Measurements from ENCODE around the gene RNF144B. TPM values are rescaled to one million over a fixed set of nuclear protein-coding genes. Genes with fewer than 3 reads are reported as not detected.

RNF144B gene
- total and polyA plus RNA-seq, 7 donors = 6.0 to 94.9 (median 34.5) TPM

- ATAC-seq = no peak
Measured at GRCh38 chr6:18412644-18413043, 25.5 kb downstream of the RNF144B start.

GRCh38 chr6:18413381-18413780 is 26.2 kb downstream of the RNF144B start:
- H3K36me3 ChIP-seq (ENCODE audit: insufficient read depth in 1 of 2, low read depth in 1 of 2) = peaks cover 0 to 7% of the 10 kb centered on the region in 2 donors
- peak overlapping the region; percentile 88 for H3K27ac ChIP-seq
- H3K9me3 ChIP-seq = no peaks in the 10 kb centered on the region
- intact Hi-C loops (cut with DNase I) = no loop called here
- no peaks in the 10 kb centered on the region for H3K27me3 ChIP-seq (ENCODE audit: insufficient read depth in 3 of 3, low read length in 2 of 3)
- H3K4me1 ChIP-seq = peaks cover 72% of the 10 kb centered on the region
- TF ChIP-seq CTCF (IDR thresholded peaks at IDR 0.05) = no peak
- DNase-seq = no peak
- no peak overlapping the region for H3K4me3 ChIP-seq
- no peak for ATAC-seq
- 63 to 89% (median 66%) methylated on average over 4 of the region's 4 CpGs for WGBS, 3 donors

More at GRCh38 chr6:18412644-18413043, 25.5 kb downstream of the RNF144B start:
- no peak for TF ChIP-seq CTCF (IDR thresholded peaks at IDR 0.05)
- H3K36me3 ChIP-seq (ENCODE audit: insufficient read depth in 1 of 2, low read depth in 1 of 2) = peaks cover 0 to 7% of the 10 kb centered on the region in 2 donors
- DNase-seq = no peak
- no peaks in the 10 kb centered on the region for H3K9me3 ChIP-seq
- intact Hi-C loops (cut with DNase I) = no loop called here
- peaks cover 69% of the 10 kb centered on the region for H3K4me1 ChIP-seq
- peak overlapping the region; percentile 88 for H3K27ac ChIP-seq
- no peak overlapping the region for H3K4me3 ChIP-seq
- H3K27me3 ChIP-seq (ENCODE audit: insufficient read depth in 3 of 3, low read length in 2 of 3) = no peaks in the 10 kb centered on the region
- WGBS, 3 donors = 78 to 82% (median 81%) methylated on average over 1 of the region's 1 CpG

GRCh38 chr6:18414116-18414515 is 27.0 kb downstream of the RNF144B start:
- no peak for TF ChIP-seq CTCF (IDR thresholded peaks at IDR 0.05)
- Histone ChIP-seq H3K36me3 (ENCODE audit: insufficient read depth in 1 of 2, low read depth in 1 of 2) (peaks cover 0 to 7% of the 10 kb centered on the region in 2 donors), H3K9me3 (no peaks in the 10 kb centered on the region), H3K27ac (peak overlapping the region; percentile 88), H3K4me3 (no peak overlapping the region), H3K4me1 (peaks cover 73% of the 10 kb centered on the region), H3K27me3 (ENCODE audit: insufficient read depth in 3 of 3, low read length in 2 of 3) (no peaks in the 10 kb centered on the region)
- WGBS, 3 donors = 65 to 72% (median 67%) methylated on average over 1 of the region's 1 CpG
- no peak for ATAC-seq
- intact Hi-C loops (cut with DNase I) = no loop called here
- no peak for DNase-seq

GRCh38 chr6:18415207-18415606 is 28.1 kb downstream of the RNF144B start:
- H3K4me3 ChIP-seq = peak overlapping the region; percentile 44
- peak overlapping the region; percentile 88 for H3K27ac ChIP-seq
- H3K36me3 ChIP-seq (ENCODE audit: insufficient read depth in 1 of 2, low read depth in 1 of 2) = peaks cover 0 to 7% of the 10 kb centered on the region in 2 donors
- ATAC-seq (peak in 1 of 4 donors; percentile 20), DNase-seq (no peak)
- H3K9me3 ChIP-seq = no peaks in the 10 kb centered on the region
- TF ChIP-seq CTCF (IDR thresholded peaks at IDR 0.05) = no peak
- whole genome bisulfite sequencing, 3 donors = 81 to 93% (median 84%) methylated on average over 11 of the region's 11 CpGs
- H3K4me1 ChIP-seq = peaks cover 73% of the 10 kb centered on the region
- intact Hi-C loops (cut with DNase I) = no loop called here
- H3K27me3 ChIP-seq (ENCODE audit: insufficient read depth in 3 of 3, low read length in 2 of 3) = no peaks in the 10 kb centered on the region

Measured in psoas muscle (tissue), 8 donors.